Posterior cingulate gyrus (tissue), 11 donors: ENCODE data around the gene TCERG1L.
A peak's percentile ranks its signal among the peaks of the same experiment; 100 is the strongest.
"Not testable (repeated sequence)": the region's sequence is repeated elsewhere in the genome, so short reads cannot be mapped to it uniquely, and the experiment has no call there.

ENCODE experiments used
- DNase-seq, 10 donors: peaks; one replicate each; pipeline versions ENCODE4 v3.0.0 to v3.0.0-alpha.2; 2020 to 2021; ENCODE audit warnings: mixed read lengths in 3 of 10
- intact Hi-C: fragments of 100-400 bp; cut with DNase I; formaldehyde crosslinking; loops from one replicate; pipeline ENCODE4 v1.15.1; 2023

TCERG1L gene

GRCh38 chr10:131141645-131142516 lies 169.6 kb downstream of the TCERG1L start:
- peak in 3 of 10 donors; percentile 2 to 33 (median 32) for DNase-seq
- intact Hi-C loops: no loop called here

GRCh38 chr10:131141207-131141606 lies 170.3 kb downstream of the TCERG1L start:
- DNase-seq: peak in 3 of 10 donors; percentile 0 to 64 (median 20)
- intact Hi-C loops: no loop called here

- DNase-seq: peak in 3 of 10 donors; percentile 25 to 72 (median 68)
- intact Hi-C loops: no loop called here
Observed at GRCh38 chr10:131140606-131141005, 170.9 kb downstream of the TCERG1L start.

GRCh38 chr10:131137223-131137622 lies 174.3 kb downstream of the TCERG1L start:
- intact Hi-C loops: no loop called here
- DNase-seq: peak in 3 of 10 donors; percentile 55 to 72 (median 64)

GRCh38 chr10:131136336-131136735 lies 175.2 kb downstream of the TCERG1L start:
- DNase-seq: peak in 2 of 10 donors; percentile 25 to 57
- intact Hi-C loops: not testable (repeated sequence)

GRCh38 chr10:131135716-131136115 lies 175.8 kb downstream of the TCERG1L start:
- DNase-seq: peak in 3 of 10 donors; percentile 25 to 68 (median 44)
- intact Hi-C loops: no loop called here

- DNase-seq: peak in 3 of 10 donors; percentile 32 to 50 (median 45)
- intact Hi-C loops: no loop called here
Observed at GRCh38 chr10:131134651-131135050, 176.9 kb downstream of the TCERG1L start.

- intact Hi-C loops: no loop called here
- peak in 3 of 10 donors; percentile 29 to 53 (median 39) for DNase-seq
Observed at GRCh38 chr10:131134001-131134576, 177.4 kb downstream of the TCERG1L start.

GRCh38 chr10:131132681-131133080 lies 178.8 kb downstream of the TCERG1L start:
- intact Hi-C loops: no loop called here
- peak in 2 of 10 donors; percentile 66 to 69 for DNase-seq

- intact Hi-C loops: no loop called here
- DNase-seq: peak in 5 of 10 donors; percentile 29 to 87 (median 84)
Observed at GRCh38 chr10:131131726-131132591, 179.6 kb downstream of the TCERG1L start.

GRCh38 chr10:131130025-131130424 lies 181.5 kb downstream of the TCERG1L start:
- peak in 2 of 10 donors; percentile 46 to 49 for DNase-seq
- intact Hi-C loops: no loop called here

GRCh38 chr10:131129544-131129943 lies 182.0 kb downstream of the TCERG1L start:
- intact Hi-C loops: no loop called here
- no peak for DNase-seq

- intact Hi-C loops: no loop called here
- no peak for DNase-seq
Observed at GRCh38 chr10:131128731-131129130, 182.8 kb downstream of the TCERG1L start.

GRCh38 chr10:131127610-131128009 lies 183.9 kb downstream of the TCERG1L start:
- intact Hi-C loops: no loop called here
- DNase-seq: peak in 2 of 10 donors; percentile 47 to 75

GRCh38 chr10:131127138-131127589 lies 184.4 kb downstream of the TCERG1L start:
- DNase-seq: peak in 2 of 10 donors; percentile 38 to 76
- intact Hi-C loops: no loop called here

GRCh38 chr10:131126321-131127137 lies 185.0 kb downstream of the TCERG1L start:
- DNase-seq: peak in 6 of 10 donors; percentile 28 to 90 (median 66)
- intact Hi-C loops: no loop called here

- intact Hi-C loops: no loop called here
- peak in 3 of 10 donors; percentile 50 to 74 (median 63) for DNase-seq
Observed at GRCh38 chr10:131125511-131126225, 185.9 kb downstream of the TCERG1L start.

GRCh38 chr10:131124945-131125344 lies 186.6 kb downstream of the TCERG1L start:
- intact Hi-C loops: no loop called here

GRCh38 chr10:131123496-131123895 lies 188.0 kb downstream of the TCERG1L start:
- intact Hi-C loops: no loop called here
- peak in 3 of 10 donors; percentile 43 to 66 (median 47) for DNase-seq

More at GRCh38 chr10:131124945-131125344, 186.6 kb downstream of the TCERG1L start:
- no peak for DNase-seq
